ENCODE measurements around the gene HES5. TPM values are rescaled to one million over a fixed set of nuclear protein-coding genes. Genes with fewer than 3 reads are reported as not detected.
"Not testable (repeated sequence)": the region's sequence is repeated elsewhere in the genome, so short reads cannot be mapped to it uniquely, and the experiment has no call there.

Gene HES5
- total RNA-seq, 1 donor from 2014 or later = 1.6 TPM

GRCh38 chr1:2555634-2556276, 25.7 kb upstream of the HES5 start:
- Histone ChIP-seq H3K36me3 (ENCODE audit: control insufficient read depth in 3 of 3, insufficient read depth in 3 of 3, low read length in 3 of 3) (peaks cover 0 to 5% (median 3%) of the 10 kb centered on the region in 3 donors), H3K9me3 (ENCODE audit: control insufficient read depth in 3 of 3, low read length in 3 of 3) (no peaks in the 10 kb centered on the region), H3K4me3 (ENCODE audit: low read length in 3 of 3) (peak overlapping the region; percentile 81 to 91 (median 88)), H3K4me1 (ENCODE audit: control insufficient read depth in 3 of 3, insufficient read depth in 3 of 3, low read length in 3 of 3) (peaks cover 26 to 35% (median 31%) of the 10 kb centered on the region in 3 donors), H3K27ac (ENCODE audit: low read depth, low read length) (peak overlapping the region; percentile 85), H3K27me3 (ENCODE audit: control insufficient read depth in 3 of 3, insufficient read depth in 3 of 3, low read length in 3 of 3) (peaks cover 5 to 8% (median 6%) of the 10 kb centered on the region in 3 donors), H3K9ac (ENCODE audit: low read depth in 1 of 3, low read length in 3 of 3) (peak overlapping the region; percentile 80 to 95 (median 88))

GRCh38 chr1:2554621-2555387, 24.7 kb upstream of the HES5 start:
- no peaks in the 10 kb centered on the region for H3K9me3 ChIP-seq (ENCODE audit: control insufficient read depth in 3 of 3, low read length in 3 of 3)
- peaks cover 26 to 35% (median 31%) of the 10 kb centered on the region in 3 donors for H3K4me1 ChIP-seq (ENCODE audit: control insufficient read depth in 3 of 3, insufficient read depth in 3 of 3, low read length in 3 of 3)
- H3K27me3 ChIP-seq (ENCODE audit: control insufficient read depth in 3 of 3, insufficient read depth in 3 of 3, low read length in 3 of 3) = peaks cover 5 to 8% (median 6%) of the 10 kb centered on the region in 3 donors
- peaks cover 0 to 4% (median 3%) of the 10 kb centered on the region in 3 donors for H3K36me3 ChIP-seq (ENCODE audit: control insufficient read depth in 3 of 3, insufficient read depth in 3 of 3, low read length in 3 of 3)
- H3K27ac ChIP-seq (ENCODE audit: low read depth, low read length) = peak overlapping the region; percentile 85
- H3K9ac ChIP-seq (ENCODE audit: low read depth in 1 of 3, low read length in 3 of 3) = peak overlapping the region in 1 of 3 donors; percentile 25
- no peak overlapping the region for H3K4me3 ChIP-seq (ENCODE audit: low read length in 3 of 3)

- Histone ChIP-seq H3K36me3 (ENCODE audit: control insufficient read depth in 3 of 3, insufficient read depth in 3 of 3, low read length in 3 of 3) (peaks cover 0 to 4% (median 2%) of the 10 kb centered on the region in 3 donors), H3K9ac (ENCODE audit: low read depth in 1 of 3, low read length in 3 of 3) (no peak overlapping the region), H3K4me3 (ENCODE audit: low read length in 3 of 3) (no peak overlapping the region), H3K9me3 (ENCODE audit: control insufficient read depth in 3 of 3, low read length in 3 of 3) (no peaks in the 10 kb centered on the region), H3K4me1 (ENCODE audit: control insufficient read depth in 3 of 3, insufficient read depth in 3 of 3, low read length in 3 of 3) (peaks cover 29 to 38% (median 34%) of the 10 kb centered on the region in 3 donors), H3K27me3 (ENCODE audit: control insufficient read depth in 3 of 3, insufficient read depth in 3 of 3, low read length in 3 of 3) (peaks cover 5 to 8% (median 6%) of the 10 kb centered on the region in 3 donors), H3K27ac (ENCODE audit: low read depth, low read length) (no peak overlapping the region)
Measured at GRCh38 chr1:2553871-2554620, 24.0 kb upstream of the HES5 start.

- not testable (repeated sequence) for H3K27ac ChIP-seq (ENCODE audit: low read depth, low read length); H3K27me3 ChIP-seq (ENCODE audit: control insufficient read depth in 3 of 3, insufficient read depth in 3 of 3, low read length in 3 of 3); H3K9me3 ChIP-seq (ENCODE audit: control insufficient read depth in 3 of 3, low read length in 3 of 3); H3K9ac ChIP-seq (ENCODE audit: low read depth in 1 of 3, low read length in 3 of 3); H3K36me3 ChIP-seq (ENCODE audit: control insufficient read depth in 3 of 3, insufficient read depth in 3 of 3, low read length in 3 of 3); H3K4me3 ChIP-seq (ENCODE audit: low read length in 3 of 3)
- peaks cover 38 to 43% (median 42%) of the 10 kb centered on the region in 3 donors for H3K4me1 ChIP-seq (ENCODE audit: control insufficient read depth in 3 of 3, insufficient read depth in 3 of 3, low read length in 3 of 3)
Measured at GRCh38 chr1:2553076-2553475, 23.0 kb upstream of the HES5 start.

GRCh38 chr1:2552189-2552588, 22.1 kb upstream of the HES5 start:
- no peak overlapping the region for H3K4me3 ChIP-seq (ENCODE audit: low read length in 3 of 3)
- no peak overlapping the region for H3K9ac ChIP-seq (ENCODE audit: low read depth in 1 of 3, low read length in 3 of 3)
- H3K27ac ChIP-seq (ENCODE audit: low read depth, low read length) = no peak overlapping the region
- H3K36me3 ChIP-seq (ENCODE audit: control insufficient read depth in 3 of 3, insufficient read depth in 3 of 3, low read length in 3 of 3) = no peaks in the 10 kb centered on the region
- peaks cover 7 to 15% (median 13%) of the 10 kb centered on the region in 3 donors for H3K27me3 ChIP-seq (ENCODE audit: control insufficient read depth in 3 of 3, insufficient read depth in 3 of 3, low read length in 3 of 3)
- peaks cover 40 to 43% (median 43%) of the 10 kb centered on the region in 3 donors for H3K4me1 ChIP-seq (ENCODE audit: control insufficient read depth in 3 of 3, insufficient read depth in 3 of 3, low read length in 3 of 3)
- no peaks in the 10 kb centered on the region for H3K9me3 ChIP-seq (ENCODE audit: control insufficient read depth in 3 of 3, low read length in 3 of 3)

GRCh38 chr1:2551544-2551943, 21.5 kb upstream of the HES5 start:
- Histone ChIP-seq H3K9ac (ENCODE audit: low read depth in 1 of 3, low read length in 3 of 3) (peak overlapping the region in 1 of 3 donors; percentile 0), H3K4me3 (ENCODE audit: low read length in 3 of 3) (peak overlapping the region in 2 of 3 donors; percentile 16 to 41), H3K27me3 (ENCODE audit: control insufficient read depth in 3 of 3, insufficient read depth in 3 of 3, low read length in 3 of 3) (peaks cover 13 to 20% (median 19%) of the 10 kb centered on the region in 3 donors), H3K4me1 (ENCODE audit: control insufficient read depth in 3 of 3, insufficient read depth in 3 of 3, low read length in 3 of 3) (peaks cover 39 to 42% (median 41%) of the 10 kb centered on the region in 3 donors)
- H3K27ac ChIP-seq (ENCODE audit: low read depth, low read length); H3K9me3 ChIP-seq (ENCODE audit: control insufficient read depth in 3 of 3, low read length in 3 of 3); H3K36me3 ChIP-seq (ENCODE audit: control insufficient read depth in 3 of 3, insufficient read depth in 3 of 3, low read length in 3 of 3): not testable (repeated sequence)

GRCh38 chr1:2550309-2550861, 20.3 kb upstream of the HES5 start:
- peaks cover 31 to 39% (median 35%) of the 10 kb centered on the region in 3 donors for H3K4me1 ChIP-seq (ENCODE audit: control insufficient read depth in 3 of 3, insufficient read depth in 3 of 3, low read length in 3 of 3)
- peak overlapping the region in 1 of 3 donors; percentile 15 for H3K4me3 ChIP-seq (ENCODE audit: low read length in 3 of 3)
- not testable (repeated sequence) for H3K9me3 ChIP-seq (ENCODE audit: control insufficient read depth in 3 of 3, low read length in 3 of 3); H3K36me3 ChIP-seq (ENCODE audit: control insufficient read depth in 3 of 3, insufficient read depth in 3 of 3, low read length in 3 of 3); H3K27ac ChIP-seq (ENCODE audit: low read depth, low read length)
- H3K27me3 ChIP-seq (ENCODE audit: control insufficient read depth in 3 of 3, insufficient read depth in 3 of 3, low read length in 3 of 3) = peaks cover 15 to 20% (median 16%) of the 10 kb centered on the region in 3 donors
- peak overlapping the region in 1 of 3 donors; percentile 45 for H3K9ac ChIP-seq (ENCODE audit: low read depth in 1 of 3, low read length in 3 of 3)

- peak overlapping the region; percentile 87 for H3K27ac ChIP-seq (ENCODE audit: low read depth, low read length)
- peaks cover 30 to 40% (median 33%) of the 10 kb centered on the region in 3 donors for H3K4me1 ChIP-seq (ENCODE audit: control insufficient read depth in 3 of 3, insufficient read depth in 3 of 3, low read length in 3 of 3)
- not testable (repeated sequence) for H3K36me3 ChIP-seq (ENCODE audit: control insufficient read depth in 3 of 3, insufficient read depth in 3 of 3, low read length in 3 of 3); H3K9me3 ChIP-seq (ENCODE audit: control insufficient read depth in 3 of 3, low read length in 3 of 3)
- H3K4me3 ChIP-seq (ENCODE audit: low read length in 3 of 3) = peak overlapping the region in 2 of 3 donors; percentile 14 to 58
- peaks cover 21 to 29% (median 21%) of the 10 kb centered on the region in 3 donors for H3K27me3 ChIP-seq (ENCODE audit: control insufficient read depth in 3 of 3, insufficient read depth in 3 of 3, low read length in 3 of 3)
- H3K9ac ChIP-seq (ENCODE audit: low read depth in 1 of 3, low read length in 3 of 3) = peak overlapping the region in 2 of 3 donors; percentile 64 to 81
Measured at GRCh38 chr1:2549367-2550029, 19.4 kb upstream of the HES5 start.

GRCh38 chr1:2548068-2548589, 18.1 kb upstream of the HES5 start:
- H3K9ac ChIP-seq (ENCODE audit: low read depth in 1 of 3, low read length in 3 of 3) = peak overlapping the region; percentile 43 to 81 (median 71)
- peak overlapping the region; percentile 90 for H3K27ac ChIP-seq (ENCODE audit: low read depth, low read length)
- no peaks in the 10 kb centered on the region for H3K9me3 ChIP-seq (ENCODE audit: control insufficient read depth in 3 of 3, low read length in 3 of 3)
- H3K4me1 ChIP-seq (ENCODE audit: control insufficient read depth in 3 of 3, insufficient read depth in 3 of 3, low read length in 3 of 3) = peaks cover 38 to 47% (median 39%) of the 10 kb centered on the region in 3 donors
- H3K4me3 ChIP-seq (ENCODE audit: low read length in 3 of 3) = peak overlapping the region; percentile 51 to 61 (median 51)
- H3K27me3 ChIP-seq (ENCODE audit: control insufficient read depth in 3 of 3, insufficient read depth in 3 of 3, low read length in 3 of 3) = peaks cover 27 to 43% (median 30%) of the 10 kb centered on the region in 3 donors
- H3K36me3 ChIP-seq (ENCODE audit: control insufficient read depth in 3 of 3, insufficient read depth in 3 of 3, low read length in 3 of 3) = no peaks in the 10 kb centered on the region

All from skeletal muscle tissue (tissue), 4 donors.